ENCODE data around the gene ASPDH.

DNA sequence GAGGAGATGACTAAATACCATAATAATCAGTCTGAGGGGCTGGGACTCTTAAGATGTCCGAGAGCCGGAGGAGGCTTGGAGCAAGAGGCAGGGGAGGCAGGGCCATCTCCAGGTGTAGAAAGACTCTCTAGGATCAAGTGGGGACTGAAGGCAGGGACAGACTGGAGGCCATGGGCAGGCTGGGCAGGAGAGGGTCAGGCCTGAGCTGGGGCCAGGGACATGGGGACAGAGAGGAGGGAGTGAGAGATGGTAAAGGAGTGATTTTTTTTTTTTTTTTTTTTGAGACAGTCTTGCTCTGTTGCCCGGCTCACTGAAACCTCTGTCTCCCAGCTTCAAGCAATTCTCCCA lies 4.9 kb downstream of the ASPDH start:
- TF ChIP-seq, protein P1, sequence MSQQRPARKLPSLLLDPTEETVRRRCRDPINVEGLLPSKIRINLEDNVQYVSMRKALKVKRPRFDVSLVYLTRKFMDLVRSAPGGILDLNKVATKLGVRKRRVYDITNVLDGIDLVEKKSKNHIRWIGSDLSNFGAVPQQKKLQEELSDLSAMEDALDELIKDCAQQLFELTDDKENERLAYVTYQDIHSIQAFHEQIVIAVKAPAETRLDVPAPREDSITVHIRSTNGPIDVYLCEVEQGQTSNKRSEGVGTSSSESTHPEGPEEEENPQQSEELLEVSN (IDR thresholded peaks at IDR 0.05; ENCODE audit: borderline replicate concordance, low read depth): no peak
- no peak for TF ChIP-seq POLR2A (IDR thresholded peaks at IDR 0.05; ENCODE audit: low read length)
- no peak for TF ChIP-seq TFCP2L1 (CRISPR knock-in tag; IDR thresholded peaks at IDR 0.05)
- TF ChIP-seq EHMT2 (IDR thresholded peaks at IDR 0.05; ENCODE audit: low read depth): no peak

Data from A549 (cell line).